Trophoblast cell (in vitro differentiated cells and primary cell): Measurements from ENCODE around the gene MAP2.

Source experiments
- DNase-seq, 2 donors: peaks; one replicate each; pipeline ENCODE4 v3.0.0-alpha.2; 2016
- H2AFZ ChIP-seq: 2 replicates; pipeline ENCODE4 v1.6.1; 2013; ENCODE audit warnings: low read length, moderate library complexity, mild to moderate bottlenecking; ENCODE audit not compliant: insufficient read depth, poor library complexity
- H2AK5ac ChIP-seq: 2 replicates; pipeline ENCODE4 v1.6.1; 2013; ENCODE audit warnings: mild to moderate bottlenecking, low read length
- H2BK120ac ChIP-seq: 2 replicates; pipeline ENCODE4 v1.6.1; 2013; ENCODE audit warnings: low read length, mild to moderate bottlenecking, moderate library complexity; ENCODE audit not compliant: insufficient read depth, poor library complexity
- H2BK12ac ChIP-seq: 2 replicates; pipeline ENCODE4 v1.6.1; 2013; ENCODE audit warnings: mild to moderate bottlenecking, low read length, moderate library complexity
- H2BK5ac ChIP-seq: 2 replicates; pipeline ENCODE4 v1.6.1; 2013; ENCODE audit warnings: low read length, low read depth, moderate library complexity, mild to moderate bottlenecking; ENCODE audit not compliant: poor library complexity
- H3K14ac ChIP-seq: 2 replicates; pipeline ENCODE4 v1.6.1; 2013; ENCODE audit warnings: mild to moderate bottlenecking, low read length
- H3K18ac ChIP-seq: 2 replicates; pipeline ENCODE4 v1.6.1; 2013; ENCODE audit warnings: mild to moderate bottlenecking, low read length
- H3K23ac ChIP-seq: 2 replicates; pipeline ENCODE4 v1.6.1; 2013; ENCODE audit warnings: low read length
- H3K27ac ChIP-seq: 2 replicates; pipeline ENCODE4 v1.5.1; 2013; ENCODE audit warnings: low read depth, mild to moderate bottlenecking, inconsistent platforms, low read length, moderate library complexity
- H3K27me3 ChIP-seq: 2 replicates; pipeline ENCODE4 v1.6.1; 2013; ENCODE audit warnings: inconsistent platforms, mild to moderate bottlenecking, low read length, moderate library complexity; ENCODE audit not compliant: insufficient read depth
- H3K36me3 ChIP-seq, 2 experiments: 1 replicate in 1 of 2; 2 replicates in 1 of 2; pipeline ENCODE4 v1.6.1; 2013; ENCODE audit warnings: low read length in 2 of 2, mild to moderate bottlenecking in 2 of 2, moderate library complexity in 1 of 2; ENCODE audit not compliant: insufficient read depth in 2 of 2, control insufficient read depth in 1 of 2
- H3K4ac ChIP-seq: 2 replicates; pipeline ENCODE4 v1.6.1; 2013; ENCODE audit warnings: low read depth, mild to moderate bottlenecking, low read length, moderate library complexity
- H3K4me1 ChIP-seq, 2 experiments: 1 replicate in 1 of 2; 2 replicates in 1 of 2; pipeline ENCODE4 v1.6.1; 2013; ENCODE audit warnings: low read length in 2 of 2, mild to moderate bottlenecking in 2 of 2, moderate library complexity in 1 of 2; ENCODE audit not compliant: insufficient read depth in 2 of 2, control insufficient read depth in 1 of 2
- H3K4me2 ChIP-seq: 2 replicates; pipeline ENCODE4 v1.6.1; 2013; ENCODE audit warnings: inconsistent platforms, mild to moderate bottlenecking, low read length, moderate library complexity
- H3K4me3 ChIP-seq: 2 replicates; pipeline ENCODE4 v1.5.1; 2013; ENCODE audit warnings: mild to moderate bottlenecking, low read depth, low read length, inconsistent platforms
- H3K79me1 ChIP-seq: one replicate; pipeline ENCODE4 v1.6.1; 2013; ENCODE audit warnings: low read length
- H3K79me2 ChIP-seq: 2 replicates; pipeline ENCODE4 v1.6.1; 2013; ENCODE audit warnings: low read length, mild to moderate bottlenecking; ENCODE audit not compliant: control insufficient read depth, insufficient read depth, poor library complexity
- H3K9ac ChIP-seq: 2 replicates; pipeline ENCODE4 v1.6.1; 2013; ENCODE audit warnings: mild to moderate bottlenecking, low read length
- H3K9me3 ChIP-seq: 2 replicates; pipeline ENCODE4 v1.6.1; 2013; ENCODE audit warnings: low read depth, mild to moderate bottlenecking, control low read depth, inconsistent platforms, low read length; ENCODE audit not compliant: insufficient read depth
- H4K12ac ChIP-seq: 2 replicates; pipeline ENCODE4 v1.6.1; 2013; ENCODE audit warnings: low read depth, mild to moderate bottlenecking, low read length, moderate library complexity
- H4K8ac ChIP-seq: 2 replicates; pipeline ENCODE4 v1.6.1; 2013; ENCODE audit warnings: low read depth, mild to moderate bottlenecking, low read length, moderate library complexity
- H4K91ac ChIP-seq: one replicate; pipeline ENCODE4 v1.6.1; 2013; ENCODE audit warnings: low read depth, mild to moderate bottlenecking, low read length, moderate library complexity
- WGBS: extraction: QIAGEN DNeasy Blood & Tissue Kit; methylation state at CpG from one replicate; pipeline ENCODE4 v1.1.7; 2013; ENCODE audit warnings: missing lambda C conversion rate; ENCODE audit not compliant: insufficient read length, insufficient coverage; ENCODE audit errors: extremely low coverage; 5-methylcytosine and 5-hydroxymethylcytosine counted together

Gene MAP2

DNA sequence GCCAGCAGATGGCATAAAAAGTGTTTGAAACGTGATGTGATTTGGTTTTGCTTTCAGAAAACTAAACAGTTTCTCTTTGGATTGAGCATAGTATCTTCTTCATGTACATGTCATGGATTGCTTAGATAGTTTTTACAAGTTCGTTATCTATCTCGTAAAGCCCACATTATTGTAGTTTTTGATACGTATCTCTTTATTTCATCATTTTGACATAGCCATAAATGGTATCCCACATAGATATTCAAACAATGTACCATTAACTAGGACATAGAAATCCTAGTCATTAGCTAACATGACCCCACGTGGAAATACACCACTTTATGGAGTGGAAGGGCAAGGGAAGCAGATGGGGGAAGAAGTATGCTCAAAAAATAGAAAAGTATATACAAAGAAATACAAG lies 93.6 kb downstream of the MAP2 start:
- H3K9me3 ChIP-seq, result no peaks in the 10 kb centered on the region

DNA sequence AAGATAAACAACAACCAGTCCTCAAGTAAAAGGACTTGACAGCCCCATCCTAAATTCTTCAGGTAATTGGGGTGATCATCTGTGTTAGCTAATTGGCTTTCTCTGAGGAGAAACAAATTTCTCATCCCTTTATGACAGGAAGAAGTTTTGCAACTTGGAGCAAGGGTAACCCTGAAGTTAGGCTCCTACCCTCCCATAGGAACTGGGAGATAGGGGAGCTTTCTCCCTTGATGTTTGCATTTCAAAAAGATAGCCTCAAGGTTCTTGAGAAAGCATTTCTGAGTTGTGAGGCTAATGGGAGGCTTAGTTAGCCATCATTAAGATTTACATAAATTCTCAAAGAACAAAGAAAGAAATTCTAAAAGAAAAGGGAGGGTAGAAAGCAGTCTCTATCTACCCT lies 95.4 kb downstream of the MAP2 start:
- DNase-seq, result no peak
- Histone ChIP-seq H2BK5ac (no peak overlapping the region), H2AK5ac (no peak overlapping the region), H3K27me3 (no peaks in the 10 kb centered on the region), H3K18ac (no peak overlapping the region), H4K8ac (no peak overlapping the region), H3K79me1 (no peaks in the 10 kb centered on the region), H2BK12ac (no peak overlapping the region), H4K91ac (no peak overlapping the region), H3K9me3 (no peaks in the 10 kb centered on the region), H4K12ac (no peak overlapping the region), H2AFZ (no peak overlapping the region), H3K4ac (no peak overlapping the region), H2BK120ac (no peak overlapping the region), H3K23ac (no peak overlapping the region), H3K79me2 (no peaks in the 10 kb centered on the region), H3K36me3 (no peaks in the 10 kb centered on the region), H3K4me2 (no peak overlapping the region), H3K27ac (no peak overlapping the region), H3K4me1 (no peaks in the 10 kb centered on the region), H3K4me3 (no peak overlapping the region), H3K14ac (no peak overlapping the region), H3K9ac (no peak overlapping the region)

More for the DNA sequence above, 93.6 kb downstream of the MAP2 start:
- Histone ChIP-seq H3K4ac (no peak overlapping the region), H3K4me3 (no peak overlapping the region), H3K4me2 (no peak overlapping the region), H2BK5ac (no peak overlapping the region), H2AK5ac (no peak overlapping the region), H2BK12ac (no peak overlapping the region), H3K18ac (no peak overlapping the region), H2BK120ac (no peak overlapping the region), H3K79me2 (no peaks in the 10 kb centered on the region), H3K27ac (no peak overlapping the region), H4K8ac (no peak overlapping the region), H3K36me3 (no peaks in the 10 kb centered on the region), H3K9ac (no peak overlapping the region), H4K91ac (no peak overlapping the region), H4K12ac (no peak overlapping the region), H3K27me3 (no peaks in the 10 kb centered on the region), H3K79me1 (no peaks in the 10 kb centered on the region), H2AFZ (no peak overlapping the region), H3K23ac (no peak overlapping the region), H3K4me1 (no peaks in the 10 kb centered on the region), H3K14ac (no peak overlapping the region)
- no CpG with 5 or more reads among the region's 5 CpGs for WGBS
- peak in 1 of 2 donors; percentile 74 for DNase-seq

DNA sequence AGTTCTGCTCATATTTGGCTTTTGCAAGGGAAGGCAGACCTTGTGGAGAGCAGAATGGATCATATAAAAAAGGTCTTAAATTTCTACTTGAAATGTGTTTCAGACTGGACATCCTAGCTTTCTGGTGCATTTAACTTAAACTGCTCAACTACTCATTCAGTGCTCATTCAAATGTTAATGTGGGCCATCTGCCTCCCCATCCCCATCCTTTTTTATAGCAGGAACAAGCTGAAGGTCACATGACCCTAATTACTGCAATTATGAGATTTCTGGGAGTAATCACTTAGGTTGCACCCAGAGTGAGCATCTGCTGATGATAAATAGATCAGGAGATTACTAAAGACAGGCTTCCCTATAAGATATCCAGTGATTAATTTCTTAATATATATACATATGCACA lies 96.1 kb downstream of the MAP2 start:
- Histone ChIP-seq H2BK120ac (no peak overlapping the region), H3K18ac (no peak overlapping the region), H3K9me3 (no peaks in the 10 kb centered on the region), H3K27me3 (no peaks in the 10 kb centered on the region), H3K4me1 (no peaks in the 10 kb centered on the region), H3K14ac (no peak overlapping the region), H3K4me2 (no peak overlapping the region), H2AK5ac (no peak overlapping the region), H3K4me3 (no peak overlapping the region), H3K23ac (no peak overlapping the region), H3K9ac (no peak overlapping the region), H3K27ac (no peak overlapping the region), H2AFZ (no peak overlapping the region), H4K8ac (no peak overlapping the region), H2BK12ac (no peak overlapping the region), H4K91ac (no peak overlapping the region), H3K36me3 (no peaks in the 10 kb centered on the region), H3K79me1 (no peaks in the 10 kb centered on the region), H2BK5ac (no peak overlapping the region), H3K79me2 (no peaks in the 10 kb centered on the region), H4K12ac (no peak overlapping the region), H3K4ac (no peak overlapping the region)
- no peak for DNase-seq

DNA sequence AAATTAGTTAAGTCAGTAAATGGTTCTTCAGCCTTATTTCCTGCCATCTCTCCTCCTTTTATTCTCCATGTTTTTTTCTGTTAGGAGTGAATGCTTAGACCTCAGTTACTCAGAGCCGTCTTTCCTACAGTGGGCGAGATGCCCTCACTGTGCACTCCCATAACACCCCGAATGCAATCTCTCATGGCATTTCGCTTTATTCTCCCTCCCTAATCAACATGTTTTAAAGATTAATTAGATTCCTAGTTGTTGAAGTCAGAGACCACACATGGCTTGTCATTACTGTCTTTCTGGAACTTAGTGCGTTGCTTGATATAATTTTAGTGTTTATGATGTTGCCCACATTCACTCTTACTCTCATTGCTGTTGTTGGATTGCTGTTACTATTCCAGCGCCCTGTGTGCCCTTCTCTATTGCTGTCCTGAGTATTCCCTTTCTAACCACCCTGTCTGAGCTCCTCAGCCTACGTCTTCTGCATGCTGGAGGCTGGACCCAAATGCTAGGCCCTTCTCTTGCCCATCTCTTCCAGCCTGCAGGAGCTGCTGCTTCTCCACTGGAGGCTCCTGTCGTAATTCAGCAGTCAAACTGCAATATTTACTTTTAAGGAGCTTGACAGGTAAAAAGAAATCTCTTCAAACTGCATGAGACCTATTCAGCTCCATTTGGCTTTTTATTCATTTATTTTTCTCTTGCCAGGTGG lies 99.3 kb downstream of the MAP2 start:
- H3K23ac ChIP-seq, result no peak overlapping the region
- no peak overlapping the region for H2BK5ac ChIP-seq
- H3K27ac ChIP-seq, result no peak overlapping the region
- H2AK5ac ChIP-seq, result no peak overlapping the region
- no peak overlapping the region for H3K14ac ChIP-seq
- H3K9ac ChIP-seq, result no peak overlapping the region
- H2BK12ac ChIP-seq, result no peak overlapping the region
- no peaks in the 10 kb centered on the region for H3K36me3 ChIP-seq
- DNase-seq, result no peak
- no peaks in the 10 kb centered on the region for H3K9me3 ChIP-seq
- H3K4ac ChIP-seq, result no peak overlapping the region
- no peak overlapping the region for H4K91ac ChIP-seq
- no peak overlapping the region for H4K8ac ChIP-seq
- no peak overlapping the region for H4K12ac ChIP-seq
- no peak overlapping the region for H2BK120ac ChIP-seq
- H3K4me3 ChIP-seq, result no peak overlapping the region
- no peak overlapping the region for H3K4me2 ChIP-seq
- no peaks in the 10 kb centered on the region for H3K79me2 ChIP-seq
- WGBS, result no CpG with 5 or more reads among the region's 8 CpGs
- H3K18ac ChIP-seq, result no peak overlapping the region
- H2AFZ ChIP-seq, result no peak overlapping the region
- no peaks in the 10 kb centered on the region for H3K27me3 ChIP-seq
- H3K4me1 ChIP-seq, result no peaks in the 10 kb centered on the region
- no peaks in the 10 kb centered on the region for H3K79me1 ChIP-seq
